Measurements from ENCODE around the gene CDK3. TPM values are rescaled to one million over a fixed set of nuclear protein-coding genes. Genes with fewer than 3 reads are reported as not detected.
"Not testable (repeated sequence)": the region's sequence is repeated elsewhere in the genome, so short reads cannot be mapped to it uniquely, and the experiment has no call there.

The CDK3 gene
- total RNA-seq, 1 experiment from 2014 or later, result 11.7 TPM

DNA sequence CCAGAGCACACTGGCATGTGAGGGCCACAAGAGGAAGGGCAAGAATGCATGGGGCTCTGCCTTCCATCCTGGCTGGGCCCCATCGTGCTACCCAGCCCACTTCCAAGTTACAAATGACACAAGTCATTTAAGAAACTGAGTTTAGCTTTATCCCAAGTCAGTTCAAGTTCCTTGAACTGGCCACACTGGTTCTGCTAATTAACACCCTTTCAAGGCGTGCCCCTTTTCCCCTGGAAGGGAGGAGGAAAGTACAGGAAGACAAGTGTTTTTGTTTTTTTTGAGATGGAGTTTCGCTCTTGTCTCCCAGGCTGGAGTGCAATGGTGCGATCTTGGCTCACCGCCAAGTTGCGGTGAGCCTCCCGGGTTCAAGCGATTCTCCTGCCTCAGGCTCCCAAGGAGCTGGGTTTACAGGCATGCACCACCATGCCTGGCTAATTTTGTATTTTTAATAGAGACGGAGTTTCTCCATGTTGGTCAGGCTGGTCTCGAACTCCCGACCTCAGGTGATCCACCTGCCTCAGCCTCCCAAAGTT, 43.9 kb downstream of the CDK3 start:
- not testable (repeated sequence) for H3K4me2 ChIP-seq (ENCODE audit: insufficient read depth, insufficient read length, low read length); H3K27me3 Mint-ChIP-seq (ENCODE audit: low read depth); H2BK15ac ChIP-seq (ENCODE audit: low read depth, low read length); H3K23ac ChIP-seq (ENCODE audit: insufficient read length, low read depth, low read length); H3K14ac ChIP-seq (ENCODE audit: insufficient read depth, low read length); DNase-seq; H2AK5ac ChIP-seq (ENCODE audit: insufficient read length, low read length); H3K27ac ChIP-seq (ENCODE audit: insufficient read length, low read depth, low read length); H2BK12ac ChIP-seq (ENCODE audit: insufficient read length, low read depth, low read length); H3K27me3 ChIP-seq (ENCODE audit: insufficient read depth, low read length); H3K9ac ChIP-seq (ENCODE audit: extremely low read depth, insufficient read length, low read length); H3T11ph ChIP-seq (ENCODE audit: low read length); H4K5ac ChIP-seq (ENCODE audit: insufficient read length, low read depth, low read length); H2AFZ ChIP-seq (ENCODE audit: low read length); H4K20me1 ChIP-seq (ENCODE audit: control insufficient read depth, insufficient read depth, insufficient read length); H2BK120ac ChIP-seq (ENCODE audit: low read depth, low read length, poor library complexity, severe bottlenecking); H3K4ac ChIP-seq (ENCODE audit: low read depth, low read length); H3K23me2 ChIP-seq (ENCODE audit: insufficient read length, low read depth, low read length, poor library complexity, severe bottlenecking); H2BK5ac ChIP-seq (ENCODE audit: insufficient read length, low read length); H4K8ac ChIP-seq (replicated peaks; ENCODE audit: insufficient read length, low read depth, low read length); H3K9me3 Mint-ChIP-seq; H3K9me3 ChIP-seq (ENCODE audit: control insufficient read depth, low read depth, low read length); H3K4me1 ChIP-seq (ENCODE audit: insufficient read depth, low read length); H3K4me3 Mint-ChIP-seq; H3K79me1 ChIP-seq (ENCODE audit: insufficient read depth, low read depth, low read length, poor library complexity, severe bottlenecking); H3K18ac ChIP-seq (ENCODE audit: insufficient read length, low read depth, low read length); H2BK20ac ChIP-seq (ENCODE audit: low read depth, low read length, poor library complexity, severe bottlenecking); H4K91ac ChIP-seq (ENCODE audit: insufficient read length, low read depth, low read length); H3K56ac ChIP-seq (ENCODE audit: insufficient read length, low read depth, low read length); H3K79me2 ChIP-seq (ENCODE audit: insufficient read depth, low read length)
- peaks cover 23 to 27% of the 10 kb centered on the region in 2 experiments for H3K4me1 Mint-ChIP-seq
- H3K27ac Mint-ChIP-seq, result peak overlapping the region in 2 of 3 experiments; percentile 30 to 70; a peak in 3 of 7 replicates
- peaks cover 54 to 91% (median 80%) of the 10 kb centered on the region in 3 experiments for H3K36me3 Mint-ChIP-seq (ENCODE audit: insufficient read depth in 1 of 3, low read depth in 3 of 3)
- WGBS (ENCODE audit: extremely low coverage, insufficient read length, low lambda C conversion rate), result no CpG with 5 or more reads among the region's 11 CpGs

All from H9 (cell line).